Stimulated activated CD4-positive, alpha-beta T cell treated with anti-CD3 and anti-CD28 coated beads, Interleukin-4, amount 100 ng/mL, for 48 hours (primary cell): Measurements from ENCODE around the gene NES.
"Not testable (repeated sequence)": the region's sequence is repeated elsewhere in the genome, so short reads cannot be mapped to it uniquely, and the experiment has no call there.

Experiments used
- DNase-seq, 2 donors: peaks; one replicate each; pipeline ENCODE4 v3.0.0-alpha.2; 2020; ENCODE audit warnings: low read depth in 2 of 2

The NES gene

DNA sequence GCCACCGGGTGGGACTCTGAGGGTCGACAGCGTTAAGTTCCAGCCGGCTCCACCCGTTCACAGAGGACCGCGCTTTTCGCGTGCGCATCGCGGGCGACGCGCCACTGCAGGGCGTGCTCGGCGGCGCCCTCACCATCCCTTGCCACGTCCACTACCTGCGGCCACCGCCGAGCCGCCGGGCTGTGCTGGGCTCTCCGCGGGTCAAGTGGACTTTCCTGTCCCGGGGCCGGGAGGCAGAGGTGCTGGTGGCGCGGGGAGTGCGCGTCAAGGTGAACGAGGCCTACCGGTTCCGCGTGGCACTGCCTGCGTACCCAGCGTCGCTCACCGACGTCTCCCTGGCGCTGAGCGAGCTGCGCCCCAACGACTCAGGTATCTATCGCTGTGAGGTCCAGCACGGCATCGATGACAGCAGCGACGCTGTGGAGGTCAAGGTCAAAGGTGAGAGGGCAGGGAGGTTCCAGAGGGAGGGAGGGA is 30.4 kb downstream of the NES start:
- no peak for DNase-seq

DNA sequence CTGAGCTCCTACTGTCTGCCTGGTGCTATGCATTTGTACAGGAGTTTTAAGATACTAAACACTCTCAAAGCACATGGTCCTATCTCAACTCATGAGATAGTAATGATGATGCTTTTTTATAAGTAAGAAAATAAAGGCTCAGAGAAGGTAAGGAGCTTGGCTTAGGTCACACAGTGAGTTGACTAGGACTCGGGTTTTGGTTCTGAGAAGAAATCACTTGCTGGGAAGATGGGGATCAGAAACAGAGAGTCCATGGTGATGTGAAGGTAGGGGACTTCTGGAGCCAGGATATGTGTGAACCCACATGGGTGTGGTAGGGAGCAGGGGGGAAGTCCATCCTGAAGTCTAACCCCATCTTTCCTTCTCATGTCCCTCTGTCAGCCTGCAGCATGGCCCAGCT is 31.5 kb downstream of the NES start:
- DNase-seq, result no peak

DNA sequence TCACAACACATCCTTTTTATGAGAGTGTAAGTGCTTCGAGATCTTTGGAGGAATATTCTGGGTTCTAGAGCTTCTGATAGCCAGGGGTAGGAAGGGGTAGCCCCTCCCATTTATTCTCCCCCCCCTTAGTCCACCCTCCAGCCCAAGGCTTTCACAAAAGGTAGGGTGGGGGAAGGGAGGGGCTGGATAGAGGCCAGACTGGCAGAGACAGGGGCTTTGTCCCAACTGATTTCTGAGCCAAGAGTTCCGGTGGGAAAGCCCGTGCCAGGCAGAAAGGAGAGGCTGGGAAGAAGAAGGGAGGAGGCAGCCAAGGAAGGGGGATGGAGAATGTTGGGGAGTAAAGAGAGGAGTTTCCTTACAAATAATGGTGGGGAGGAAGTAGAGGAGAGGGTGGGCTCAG is 32.2 kb downstream of the NES start:
- no peak for DNase-seq

DNA sequence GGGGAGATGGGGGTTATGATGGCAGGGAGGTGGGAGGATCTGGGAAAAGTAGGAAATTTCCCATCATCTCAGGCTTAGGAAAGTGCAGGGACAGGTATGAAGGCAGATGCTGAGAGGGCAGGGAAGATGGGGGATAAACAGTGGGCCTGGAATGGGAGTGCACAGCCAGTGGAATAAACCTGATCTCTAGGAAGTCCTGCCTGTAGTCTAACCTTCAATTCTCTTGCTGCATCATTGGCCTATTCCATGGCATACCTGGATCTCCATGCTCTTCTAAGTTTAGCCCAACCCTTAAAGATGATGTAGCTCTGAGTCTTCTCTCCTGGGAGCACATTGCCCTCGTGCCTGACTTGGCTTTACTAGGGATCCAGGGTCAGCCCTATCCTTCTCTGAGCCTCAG is 32.6 kb downstream of the NES start:
- no peak for DNase-seq

DNA sequence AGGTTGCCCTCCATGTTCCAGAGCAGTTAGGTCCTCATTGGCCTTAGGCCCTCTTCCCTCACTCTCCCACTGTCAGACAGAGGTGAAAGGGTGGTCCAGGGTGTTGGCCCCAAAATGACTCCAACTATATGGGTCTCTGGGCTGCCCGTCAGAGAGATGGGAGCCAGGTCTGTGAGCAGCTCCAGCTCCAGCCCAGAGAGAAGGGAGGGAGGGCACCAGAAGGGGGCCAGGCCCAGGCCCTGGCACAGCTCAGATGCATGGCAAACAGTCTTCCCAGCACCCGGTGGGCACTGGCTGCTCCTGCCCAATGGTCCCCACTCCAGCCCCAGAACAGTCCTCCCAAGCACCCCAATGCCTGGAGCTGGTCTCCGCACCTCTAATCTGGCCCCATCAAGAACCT is 33.1 kb downstream of the NES start:
- DNase-seq, result no peak

DNA sequence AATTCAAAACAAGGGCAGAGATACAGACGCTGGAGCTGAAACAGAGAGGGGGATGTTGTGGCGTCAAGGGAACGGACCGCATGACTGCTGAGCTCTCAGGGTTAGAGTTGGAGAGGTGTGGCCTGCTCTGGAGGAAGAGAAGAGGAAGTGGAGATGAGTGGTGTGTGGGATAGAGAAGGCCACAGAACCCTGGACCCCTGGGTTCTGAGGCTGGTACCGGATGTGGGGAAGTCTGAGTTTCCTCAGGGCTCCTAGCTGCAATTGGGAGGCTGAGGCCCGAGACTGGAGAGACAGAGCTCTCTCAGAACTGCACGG is 33.5 kb downstream of the NES start:
- no peak for DNase-seq

DNA sequence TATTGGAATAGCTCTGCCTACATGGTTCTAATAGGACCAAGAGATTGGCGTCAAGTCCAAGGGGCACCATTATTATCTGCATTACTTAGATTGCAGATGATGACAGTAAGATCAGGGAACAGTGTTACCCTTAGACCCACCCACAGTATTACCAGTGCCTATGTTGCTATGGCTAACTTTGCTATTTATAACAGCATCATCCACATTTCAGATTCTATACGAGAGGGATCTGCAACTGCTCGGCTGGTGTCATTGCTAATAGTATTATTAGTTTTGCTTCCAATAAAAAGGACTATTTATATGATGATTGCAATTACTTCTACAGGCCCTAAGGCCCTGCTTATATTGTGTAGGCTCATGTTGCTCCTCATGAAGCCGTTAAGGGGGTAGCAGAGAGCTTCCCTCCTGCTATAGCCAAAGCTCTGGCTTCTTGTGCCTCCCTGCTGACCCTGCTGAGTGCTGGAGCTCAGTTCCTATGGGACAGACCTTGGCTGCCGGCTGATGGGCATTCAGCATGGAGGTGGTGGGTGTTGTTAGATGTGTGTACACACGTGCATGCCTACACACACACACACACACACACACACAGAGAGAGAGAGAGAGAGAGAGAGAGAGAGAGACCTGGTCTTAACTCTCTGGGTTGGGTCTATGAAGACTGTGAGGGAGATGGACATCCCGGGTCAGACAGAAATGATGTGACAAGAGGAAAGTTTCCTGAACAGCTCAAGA is 34.0 kb downstream of the NES start:
- DNase-seq, result no peak

DNA sequence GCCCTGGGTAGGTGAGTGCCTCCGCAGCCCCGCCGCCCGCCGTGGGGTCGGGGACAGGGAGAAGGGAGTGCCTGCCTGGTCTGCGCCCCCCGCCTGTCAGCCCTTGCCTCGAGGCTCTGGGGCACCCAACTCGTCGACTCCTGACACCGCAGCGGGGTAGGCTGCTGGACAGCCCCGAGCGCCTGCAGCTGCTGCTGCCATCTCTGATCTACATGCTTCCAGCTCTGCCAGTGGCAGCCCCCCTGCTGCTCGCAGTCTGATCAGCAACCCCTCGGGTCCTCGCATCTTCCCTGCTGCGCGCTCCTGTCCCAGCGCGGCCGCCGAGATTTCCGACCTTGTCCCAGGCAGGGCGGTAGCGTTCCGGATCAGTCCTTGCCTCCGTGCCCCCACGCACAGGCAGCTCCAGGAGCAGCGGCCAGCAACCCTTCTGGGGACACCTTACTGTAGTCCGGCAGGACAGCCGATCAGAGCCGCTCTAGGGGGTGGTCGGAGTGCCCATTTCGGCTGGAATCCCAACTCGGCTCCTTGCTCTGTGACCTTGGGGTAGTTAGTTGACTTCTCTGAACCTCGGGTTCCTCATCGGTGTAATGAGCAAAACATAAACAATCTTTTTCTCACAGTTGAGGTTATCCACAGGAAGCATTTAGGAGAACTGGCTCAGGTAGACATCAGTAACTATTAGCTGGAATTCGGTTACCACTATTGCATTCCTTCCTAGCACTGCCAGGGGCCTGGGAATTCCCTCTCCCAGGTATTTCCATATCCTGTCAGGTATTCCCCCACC is 34.8 kb downstream of the NES start:
- no peak for DNase-seq

DNA sequence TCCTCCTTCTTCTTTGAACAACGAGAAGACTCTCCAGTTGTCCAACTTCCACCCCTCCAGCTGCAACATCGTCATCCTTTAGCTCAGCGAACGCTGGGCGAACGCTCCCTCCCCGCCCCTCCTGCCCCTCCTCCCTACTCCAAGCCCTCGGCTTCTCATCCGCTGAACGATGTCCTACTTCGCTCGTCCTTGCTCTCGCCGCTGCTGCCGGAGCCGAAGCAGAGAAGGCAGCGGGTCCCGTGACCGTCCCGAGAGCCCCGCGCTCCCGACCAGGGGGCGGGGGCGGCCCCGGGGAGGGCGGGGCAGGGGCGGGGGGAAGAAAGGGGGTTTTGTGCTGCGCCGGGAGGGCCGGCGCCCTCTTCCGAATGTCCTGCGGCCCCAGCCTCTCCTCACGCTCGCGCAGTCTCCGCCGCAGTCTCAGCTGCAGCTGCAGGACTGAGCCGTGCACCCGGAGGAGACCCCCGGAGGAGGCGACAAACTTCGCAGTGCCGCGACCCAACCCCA is 35.4 kb downstream of the NES start, which contains the start of gene BCAN:
TSS of gene BCAN (plus strand) at position 357 of the 504 bp plus-strand sequence. CDS start 3,938 bp downstream, outside the sequence.
- DNase-seq, result no peak

DNA sequence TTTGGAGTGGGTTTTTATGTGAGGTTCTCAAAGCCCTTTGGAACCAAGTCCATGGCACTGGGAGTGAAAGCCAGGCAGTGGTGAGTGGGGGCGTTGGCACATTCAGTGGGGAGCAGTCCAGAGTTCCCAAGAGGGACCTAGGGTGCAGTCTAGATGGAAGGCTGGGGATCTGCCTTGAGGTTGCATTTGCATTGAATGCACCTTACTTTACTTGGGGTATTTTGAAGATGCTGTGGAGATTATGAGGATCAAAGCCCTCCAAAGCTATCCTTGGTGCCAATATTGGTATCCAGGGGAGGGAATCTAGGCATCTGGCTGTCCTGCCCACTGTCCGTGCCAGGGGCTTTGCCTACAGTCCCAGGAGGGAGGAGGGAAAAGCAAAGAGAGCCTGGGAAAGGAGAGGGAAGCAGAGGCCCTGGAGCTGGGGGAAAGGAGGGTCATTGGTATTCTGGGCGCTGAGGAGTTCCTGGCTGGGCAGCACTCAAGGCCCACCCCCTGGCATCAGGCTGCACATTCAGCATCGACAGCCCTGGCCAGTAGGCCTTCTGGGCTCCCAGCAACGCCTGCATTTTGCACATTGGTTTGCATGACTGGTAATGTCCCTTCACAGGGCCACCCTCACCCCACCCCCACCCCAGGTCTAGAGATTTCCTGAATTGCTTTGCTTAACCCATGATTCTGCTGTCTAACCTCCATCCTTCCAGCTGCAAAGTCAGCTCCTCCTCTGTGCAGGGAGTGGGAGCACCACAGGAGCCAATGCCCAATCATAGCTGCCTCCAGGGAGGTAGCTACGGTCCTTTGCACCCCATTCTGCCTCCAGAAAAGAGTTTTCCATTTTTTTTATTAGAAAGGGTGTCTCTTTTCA is 36.1 kb downstream of the NES start:
- no peak for DNase-seq

DNA sequence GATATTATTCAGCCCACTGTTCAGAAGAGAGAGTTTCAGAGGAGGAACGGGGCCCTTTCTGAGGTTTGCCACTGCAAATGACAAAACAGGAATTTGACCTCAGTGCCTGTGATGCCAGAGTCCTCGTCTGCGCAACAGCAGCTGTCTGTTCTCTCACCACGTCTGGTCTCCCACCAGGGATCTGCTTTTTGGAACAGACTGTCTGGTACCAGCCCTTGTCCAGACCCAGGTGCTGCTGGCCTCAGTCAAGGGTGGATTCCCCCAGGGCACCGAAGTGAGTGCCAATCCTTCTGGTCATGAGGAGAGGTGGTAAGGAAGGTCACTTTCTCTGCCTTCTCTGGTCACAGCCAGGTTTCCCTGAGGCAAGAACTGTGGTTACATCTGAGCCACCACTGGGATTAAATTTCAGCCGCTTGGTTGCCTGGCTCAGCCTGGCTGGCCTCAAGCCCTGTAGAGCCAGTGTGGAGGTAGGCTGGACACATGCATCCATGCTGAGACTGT is 37.6 kb downstream of the NES start:
- DNase-seq, result no peak

DNA sequence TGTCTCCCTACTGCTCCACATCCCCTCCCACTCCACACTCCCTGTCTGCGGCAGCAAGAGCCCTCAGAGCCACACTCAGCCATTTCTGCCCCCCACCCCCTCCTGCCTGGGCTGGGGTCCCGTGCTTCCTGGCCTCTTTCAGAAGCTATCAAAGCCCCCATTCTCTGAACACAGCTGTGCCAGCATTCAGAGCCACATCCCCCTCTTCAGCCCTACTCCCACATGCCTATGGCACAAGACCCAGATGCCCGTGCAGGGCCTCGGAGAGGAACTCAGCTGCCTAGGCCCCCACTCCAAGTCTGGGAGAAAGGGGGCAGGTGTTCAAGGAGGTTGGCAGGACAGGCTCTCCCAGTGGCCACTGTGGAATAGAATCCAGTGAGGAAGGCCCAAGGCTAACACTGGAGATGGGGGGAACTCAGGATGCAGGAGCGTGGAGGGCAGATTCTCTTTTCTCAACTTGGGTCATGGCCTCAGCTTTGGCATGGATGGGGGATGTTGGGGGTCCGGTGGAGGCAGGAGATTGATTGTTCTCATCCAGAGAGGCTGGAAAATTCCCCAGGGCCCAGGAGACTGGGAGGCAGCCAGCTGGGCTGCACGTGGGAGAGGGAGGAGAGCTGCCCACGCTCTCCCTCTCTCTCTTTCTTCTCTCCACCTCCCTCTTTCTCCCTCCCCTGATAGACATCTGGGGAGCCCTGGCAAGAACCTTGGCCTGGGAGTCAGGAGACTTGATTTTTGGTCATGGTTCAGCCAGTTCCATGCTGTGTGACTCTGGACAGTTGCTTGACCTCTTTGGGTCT is 38.8 kb downstream of the NES start:
- DNase-seq, result no peak

DNA sequence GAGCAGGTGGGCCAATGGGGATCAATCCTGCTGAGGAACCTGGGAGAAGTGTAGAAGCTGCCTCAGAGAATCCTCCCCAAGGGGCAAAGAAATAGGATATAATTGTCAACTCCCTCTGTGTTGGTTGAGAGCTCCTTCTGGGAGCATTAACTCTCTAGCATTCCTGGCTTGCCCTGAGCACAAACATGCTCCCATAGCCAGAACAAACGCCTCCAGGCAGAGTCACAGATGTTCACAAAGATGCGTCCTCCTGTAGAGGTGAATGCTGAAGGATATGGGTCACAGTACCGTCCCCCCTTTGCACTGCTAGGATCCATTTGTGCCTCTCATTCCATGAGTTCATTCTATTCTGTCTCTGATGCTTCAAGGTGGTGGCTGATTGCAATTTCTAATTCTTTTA is 44.9 kb downstream of the NES start:
- no peak for DNase-seq

DNA sequence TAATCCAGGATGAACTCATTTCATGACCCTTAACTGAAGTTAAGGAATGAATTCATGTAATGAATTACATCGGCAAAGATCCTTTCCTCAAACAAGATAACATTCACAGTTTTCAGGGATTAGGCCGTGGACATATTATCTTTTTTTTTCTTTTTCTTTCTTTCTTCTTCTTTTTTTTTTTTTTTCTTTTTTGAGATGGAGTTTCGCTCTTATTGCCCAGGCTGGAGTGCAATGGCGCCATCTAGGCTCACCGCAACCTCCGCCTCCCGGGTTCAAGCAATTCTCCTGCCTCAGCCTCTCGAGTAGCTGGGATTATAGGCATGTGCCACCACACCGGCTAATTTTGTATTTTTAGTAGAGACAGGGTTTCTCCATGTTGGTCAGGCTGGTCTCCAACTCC is 46.1 kb downstream of the NES start:
- not testable (repeated sequence) for DNase-seq

DNA sequence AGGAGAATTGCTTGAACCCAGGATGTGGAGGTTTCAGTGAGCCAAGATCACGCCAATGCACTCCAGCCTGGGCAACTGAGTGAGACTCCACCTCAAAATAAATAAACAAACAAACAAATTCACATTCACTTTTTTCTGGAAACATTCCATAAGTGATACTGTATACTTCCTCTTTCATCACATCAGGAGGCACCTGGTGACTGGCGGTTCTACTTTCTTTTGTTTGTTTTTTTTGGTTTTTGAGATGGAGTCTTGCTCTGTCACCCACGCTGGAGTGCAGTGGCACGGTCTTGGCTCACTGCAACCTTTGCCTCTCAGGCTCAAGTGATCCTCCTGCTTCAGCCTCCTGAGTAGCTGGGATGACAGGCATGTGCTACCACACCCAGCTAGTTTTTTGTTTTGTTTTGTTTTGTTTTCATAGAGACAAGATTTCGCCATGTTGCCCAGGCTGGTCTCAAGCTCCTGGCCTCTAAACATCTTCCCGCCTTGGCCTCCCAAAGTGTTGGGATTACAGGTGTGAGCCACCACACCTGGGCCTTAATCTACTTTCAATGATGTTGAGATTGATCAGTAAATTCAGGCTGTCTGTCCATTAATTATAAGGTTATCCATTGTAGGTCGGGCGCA is 47.3 kb downstream of the NES start:
- no peak for DNase-seq

DNA sequence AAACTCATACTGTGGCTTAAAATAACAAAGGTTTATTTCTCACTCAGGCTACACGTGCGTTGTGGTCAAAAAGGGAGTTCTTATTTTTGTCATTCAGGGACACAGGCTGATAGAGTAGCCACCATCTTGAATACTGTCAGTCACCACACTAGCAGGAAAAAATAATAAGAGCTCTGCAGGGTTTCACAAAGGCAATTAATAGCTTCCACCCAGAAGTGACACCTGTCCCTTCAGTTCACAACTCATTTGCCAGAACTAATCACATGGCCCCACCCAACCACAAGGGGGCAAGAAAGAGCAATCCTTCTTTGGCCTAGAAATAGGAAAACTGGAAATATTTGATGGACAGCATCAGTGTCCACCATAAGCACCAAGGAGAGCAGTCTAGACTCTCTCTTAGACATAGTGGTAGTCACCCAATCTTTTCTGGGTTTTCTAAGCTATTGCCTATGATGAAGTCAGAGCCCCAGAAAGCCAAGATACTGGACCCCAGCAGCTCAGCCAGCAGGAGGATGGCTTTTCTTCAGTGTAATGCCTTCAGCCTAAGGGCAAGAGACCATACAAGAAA is 49.8 kb downstream of the NES start:
- no peak for DNase-seq

DNA sequence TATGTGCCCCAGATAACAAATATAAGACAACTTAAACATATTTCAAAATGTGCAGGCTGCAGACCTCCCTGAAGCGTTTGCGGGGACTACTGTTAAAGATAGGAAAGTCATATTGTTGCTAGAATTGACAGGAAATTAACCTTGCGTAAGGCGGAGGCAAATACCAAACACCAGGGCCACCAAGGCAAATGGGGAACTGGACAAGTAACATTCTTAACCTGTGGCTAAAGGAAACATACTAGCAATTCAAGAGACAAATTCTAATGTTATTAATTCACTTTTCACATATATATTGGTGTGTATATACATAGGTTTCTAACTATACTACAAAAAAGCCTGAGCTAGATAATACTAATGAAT is 51.1 kb downstream of the NES start:
- no peak for DNase-seq

DNA sequence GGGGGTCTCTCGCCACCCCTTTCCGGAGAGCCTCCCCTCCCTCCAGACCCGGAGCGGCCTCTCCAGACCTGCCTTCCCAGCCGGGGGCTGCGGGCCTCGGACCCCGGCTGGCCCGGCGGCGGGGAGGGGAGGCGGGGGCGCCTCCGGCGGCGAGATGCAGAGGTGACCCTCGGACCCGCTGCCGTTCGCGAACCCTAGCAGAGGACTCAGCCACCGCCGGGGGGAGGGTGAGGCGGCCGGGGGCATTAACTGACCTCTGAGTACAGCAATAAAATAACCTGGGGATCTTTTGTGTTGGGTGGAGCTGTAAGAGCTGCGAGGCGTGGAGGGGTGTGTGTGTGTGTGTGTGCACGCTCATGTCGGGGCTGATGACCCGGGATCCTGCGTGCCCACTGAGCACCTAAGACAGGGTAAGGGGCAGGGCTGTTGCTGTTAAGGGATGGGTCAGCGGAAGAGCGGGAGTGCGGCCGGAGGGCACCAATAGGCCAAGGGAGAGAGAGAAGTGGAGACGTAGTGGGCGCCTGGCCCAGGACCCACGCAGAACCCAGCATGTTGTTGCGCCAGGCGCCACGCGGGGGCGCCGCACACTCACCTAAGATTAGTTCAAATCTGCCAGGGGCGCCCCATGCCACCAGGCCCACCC is 51.6 kb downstream of the NES start:
- DNase-seq, result peak; percentile 52 to 62

DNA sequence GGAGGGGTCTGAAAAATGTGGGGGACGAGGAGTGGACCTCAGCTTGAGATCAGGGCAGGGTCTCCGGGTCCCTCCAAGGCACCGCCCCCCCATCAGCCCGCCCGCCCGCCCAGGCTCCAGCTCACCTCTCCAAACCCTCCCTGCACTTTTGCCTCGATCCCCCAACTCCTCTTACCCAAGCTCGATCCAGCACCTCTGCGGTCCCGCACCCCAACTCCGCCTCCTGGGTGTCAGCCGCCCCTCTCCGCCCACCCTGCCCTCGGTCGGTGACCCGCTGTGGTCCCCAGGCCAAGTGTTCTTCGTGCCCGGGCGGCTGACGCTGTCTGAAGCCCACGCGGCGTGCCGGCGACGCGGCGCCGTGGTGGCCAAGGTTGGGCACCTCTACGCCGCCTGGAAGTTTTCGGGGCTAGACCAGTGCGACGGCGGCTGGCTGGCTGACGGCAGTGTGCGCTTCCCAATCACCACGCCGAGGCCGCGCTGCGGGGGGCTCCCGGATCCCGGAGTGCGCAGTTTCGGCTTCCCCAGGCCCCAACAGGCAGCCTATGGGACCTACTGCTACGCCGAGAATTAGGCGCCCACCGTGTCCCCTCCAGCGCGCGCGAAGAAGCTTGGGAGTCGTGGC is 52.3 kb downstream of the NES start:
- no peak for DNase-seq
